Right ventricle myocardium inferior (tissue), 1 donor: ENCODE measurements around the gene TEDC1. TPM values are rescaled to one million over a fixed set of nuclear protein-coding genes. Genes with fewer than 3 reads are reported as not detected.

Experiments used
- ATAC-seq: fragments of 200-7000 bp; cut with Tn5 transposase; one replicate; pipeline ENCODE4 v1.9.1; 2020; ENCODE audit warnings: mild to moderate bottlenecking, moderate library complexity
- DNase-seq: peaks from one replicate; pipeline ENCODE4 v3.0.0; 2021; ENCODE audit errors: missing footprints
- intact Hi-C: fragments of 100-400 bp; cut with DNase I; formaldehyde crosslinking; loops from one replicate; pipeline ENCODE4 v1.11.0; 2022
- total RNA-seq: library from RNA; stranded (reverse); fragmentation: NEBNext Ultra II Directional; extraction: Animal tissue kit (Norgen Biotek cat#: 25700); gene quantifications from one replicate; pipeline ENCODE4 v1.2.1, GENCODE V29; 2021
- donor health status: DM: no; HTN: yes; CAD: no; lungs with severe emphysema.

Gene TEDC1
- total RNA-seq, 1 donor from 2014 or later: 6.4 TPM

DNA sequence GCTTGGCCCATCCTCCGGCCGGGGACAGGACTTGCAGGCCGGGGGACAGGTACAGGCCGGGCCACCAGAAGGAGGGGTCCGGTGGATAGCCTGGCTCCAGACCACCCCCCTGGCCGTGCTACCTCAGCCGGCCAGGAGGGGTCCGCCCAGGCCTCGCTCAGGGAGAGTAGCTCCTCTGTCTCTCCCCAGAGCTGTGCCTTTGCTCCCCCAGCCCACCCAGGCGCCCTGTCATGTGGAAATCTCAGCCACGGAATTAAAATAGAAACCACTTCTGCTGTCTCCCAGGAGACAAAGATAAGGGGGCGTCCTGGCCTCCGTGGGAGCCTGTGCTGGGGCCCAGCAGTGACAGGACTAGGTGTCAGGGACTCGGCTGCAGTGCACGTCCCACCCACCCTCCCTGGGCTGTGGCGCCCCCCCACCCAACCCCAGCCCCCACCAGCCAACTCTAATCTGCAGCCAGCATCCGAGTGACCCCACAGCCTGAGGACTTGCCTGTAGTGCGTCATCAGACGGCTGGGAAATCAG lies 19.7 kb upstream of the TEDC1 start:
- DNase-seq (no peak), ATAC-seq (peak; percentile 21)
- intact Hi-C loops: loop anchor here (10.0 kb wide), 2 partner anchors 377 to 747 kb away; partner anchors contain the start of gene ADSS1

DNA sequence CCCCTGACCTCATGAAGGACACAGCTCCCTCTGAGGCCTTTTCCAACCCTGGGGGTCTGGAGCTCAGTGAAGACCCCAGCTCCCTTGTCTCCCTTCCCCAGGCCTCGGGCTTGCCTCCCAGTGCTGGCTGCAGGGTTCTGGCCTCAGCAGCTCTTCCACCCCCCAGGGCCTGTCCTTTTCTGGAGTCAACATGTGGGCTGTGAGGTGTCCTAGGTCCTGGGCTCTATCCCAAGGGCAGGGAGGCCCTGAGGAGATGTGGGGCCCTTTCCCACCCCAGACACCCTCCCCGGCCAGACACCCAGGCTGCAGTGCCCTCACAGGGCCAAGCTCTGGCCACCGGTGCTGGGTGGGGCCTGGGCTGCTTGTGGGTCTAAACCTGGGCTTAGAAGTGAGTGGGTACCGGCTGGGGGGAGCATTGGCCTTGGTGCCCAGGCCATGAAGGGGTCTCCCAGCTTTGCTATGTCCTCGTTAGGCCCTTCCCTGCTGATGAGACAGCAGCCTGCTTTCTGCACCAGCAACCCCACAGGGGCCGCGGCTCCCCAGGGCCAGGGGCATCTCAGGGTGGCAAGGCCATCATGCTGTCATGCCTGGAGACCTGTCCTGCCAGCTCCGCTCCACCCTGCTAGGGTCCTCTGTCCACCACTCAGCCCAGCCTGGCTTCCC lies 19.1 kb upstream of the TEDC1 start:
- peak; percentile 17 for ATAC-seq
- no peak for DNase-seq
- intact Hi-C loops: loop anchor here (10.0 kb wide), 2 partner anchors 377 to 747 kb away; partner anchors contain the start of gene ADSS1

DNA sequence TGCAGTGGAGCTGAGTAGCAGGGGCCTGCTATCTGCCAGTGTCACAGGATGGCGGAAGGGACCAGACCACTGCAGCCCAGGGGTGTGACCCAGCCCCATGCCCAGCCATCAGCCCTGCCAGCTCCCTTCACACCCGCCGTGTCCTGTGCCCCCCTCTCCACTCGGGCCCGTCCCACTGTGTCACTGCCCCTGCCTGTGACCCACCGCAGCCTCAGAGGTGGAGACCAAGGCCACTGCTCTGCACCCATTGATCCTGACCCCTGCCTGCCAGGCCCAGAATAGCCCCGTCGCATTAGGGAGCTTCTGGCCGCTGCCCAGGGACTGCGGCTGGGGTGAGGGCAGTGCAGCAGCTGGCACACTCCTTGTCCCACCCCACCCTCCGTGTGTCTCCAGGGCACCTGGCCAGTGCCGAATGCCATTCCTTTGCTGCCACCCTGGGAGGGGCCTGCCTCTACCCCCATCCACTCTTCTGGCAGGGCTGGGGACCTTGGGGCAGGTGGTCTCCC lies 18.5 kb upstream of the TEDC1 start:
- DNase-seq (peak; percentile 88), ATAC-seq (peak; percentile 33)
- intact Hi-C loops: loop anchor here (10.0 kb wide), 2 partner anchors 378 to 748 kb away; partner anchors contain the start of gene ADSS1

DNA sequence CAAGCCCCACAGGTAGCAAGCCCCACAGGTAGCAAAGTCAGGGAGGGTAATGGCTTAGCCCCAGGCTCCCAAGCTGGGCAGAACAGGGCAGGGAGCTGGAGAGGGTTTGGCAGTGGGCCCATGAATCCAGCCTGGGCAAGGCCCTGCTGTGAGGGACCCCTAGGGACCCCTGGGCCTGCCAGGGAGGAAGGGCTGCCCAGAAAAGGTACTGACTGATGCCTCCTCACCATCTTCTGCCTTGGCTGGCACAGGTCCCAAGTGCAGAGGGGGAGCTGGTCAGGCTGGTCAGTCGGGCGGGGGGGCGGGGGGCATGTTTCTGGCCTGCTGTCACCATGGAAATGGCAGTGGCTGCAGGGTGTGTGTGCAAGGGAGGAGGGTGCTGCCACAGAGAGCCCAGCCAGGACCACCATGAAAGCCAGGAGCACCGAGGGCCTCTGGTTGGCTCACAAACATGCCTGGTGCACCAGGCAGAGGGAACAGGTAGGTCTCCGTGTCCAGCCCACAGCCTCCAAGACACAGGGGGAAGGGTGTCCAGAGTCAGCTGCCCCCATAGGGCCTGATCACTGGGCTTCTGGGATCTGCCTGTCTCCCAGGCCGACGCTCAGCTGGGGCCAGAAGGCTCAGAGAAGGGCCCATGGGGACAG lies 17.9 kb upstream of the TEDC1 start:
- DNase-seq: no peak
- ATAC-seq: no peak
- intact Hi-C loops: loop anchor here (10.0 kb wide), 2 partner anchors 378 to 748 kb away; partner anchors contain the start of gene ADSS1

DNA sequence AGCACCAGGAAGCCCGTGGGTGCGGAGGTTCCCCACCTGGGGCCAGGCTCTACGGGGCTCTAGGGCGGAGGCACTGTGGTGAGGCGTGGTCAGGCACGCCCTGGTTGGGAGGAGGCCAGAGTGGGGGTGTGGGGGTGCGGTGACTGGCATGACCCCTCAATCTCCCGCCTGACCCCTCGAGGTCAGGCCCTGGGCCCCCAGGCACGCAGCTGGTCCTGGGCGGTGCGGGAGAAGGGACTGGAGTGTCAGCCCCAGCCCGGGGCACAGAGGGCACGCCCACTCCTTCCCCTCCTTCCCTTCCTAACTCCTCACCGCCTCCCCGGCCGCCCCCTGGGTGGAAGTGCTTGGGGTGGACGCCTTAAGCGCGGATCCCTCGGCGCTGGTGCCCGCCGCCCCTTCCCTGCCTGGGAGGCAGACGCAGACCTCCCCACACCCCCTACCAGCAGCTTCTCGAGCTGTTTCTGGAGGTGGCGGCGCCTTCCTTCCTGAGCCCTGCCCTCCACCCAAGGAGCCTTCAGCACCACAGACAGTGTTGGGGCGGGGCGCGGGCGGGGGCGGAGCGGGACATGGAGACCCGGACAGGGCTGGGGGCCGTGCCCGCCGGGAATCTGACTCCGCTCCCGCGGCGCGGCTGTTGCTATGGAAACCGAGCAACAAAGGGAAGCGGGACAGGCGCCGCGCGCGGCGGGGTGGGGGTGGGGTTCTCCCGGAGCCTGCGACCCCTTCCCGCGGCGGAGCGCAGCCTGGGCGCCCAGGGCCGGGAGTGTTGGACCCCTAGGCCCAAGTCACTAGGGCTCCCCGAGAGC lies 17.2 kb upstream of the TEDC1 start:
- intact Hi-C loops: loop anchor here (2.0 to 10.0 kb wide), 4 partner anchors 17 to 749 kb away; partner anchors contain the start of genes ADSS1 and TEDC1
- ATAC-seq (peak; percentile 40), DNase-seq (peak; percentile 97)

DNA sequence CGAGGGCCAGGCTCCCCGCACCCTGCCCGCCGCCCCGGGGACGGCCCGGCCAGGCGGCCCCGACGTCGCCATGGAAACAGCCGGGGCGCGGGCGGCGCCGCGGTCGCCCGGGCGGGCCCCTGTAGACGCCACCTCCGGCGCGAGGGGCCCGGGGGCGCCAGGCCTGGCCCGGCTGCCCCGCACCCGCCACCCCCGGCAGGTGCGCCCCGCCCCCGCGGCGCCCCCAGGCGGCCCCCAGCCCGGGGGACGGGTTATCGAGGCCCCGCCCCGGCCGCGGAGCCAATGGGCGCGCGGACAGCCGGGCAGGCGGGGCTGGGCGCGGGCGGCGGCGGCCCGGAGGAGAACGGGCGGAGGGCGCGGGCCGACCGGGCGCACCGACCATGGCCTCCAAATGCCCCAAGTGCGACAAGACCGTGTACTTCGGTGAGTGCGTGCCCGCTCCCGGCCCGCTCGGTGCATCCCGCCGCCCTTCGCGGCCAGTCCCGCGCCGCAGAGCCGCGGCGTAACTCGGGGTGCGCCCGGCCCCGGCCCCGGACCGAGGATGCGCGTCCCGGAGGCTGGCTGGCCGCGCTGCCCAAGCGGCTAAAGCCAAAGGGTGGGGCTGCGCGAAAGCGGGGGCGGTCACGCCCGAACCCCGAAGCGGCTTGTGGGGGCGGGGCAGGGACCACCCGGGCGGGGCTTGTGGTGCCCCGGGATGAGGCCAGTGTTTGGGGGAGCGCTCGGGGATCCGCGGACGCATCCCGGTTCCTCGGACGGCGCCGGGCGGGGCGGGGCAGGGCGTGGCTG lies 16.4 kb upstream of the TEDC1 start, which contains the start of gene CRIP2:
Gene CRIP2 (plus strand): TSS at position 339 of the 786 bp plus-strand sequence. CDS start 42 bp downstream, at position 381.
- DNase-seq: peak; percentile 83
- peak; percentile 3 for ATAC-seq
- intact Hi-C loops: loop anchor here (2.0 to 10.0 kb wide), 4 partner anchors 16 to 750 kb away; partner anchors contain the start of genes ADSS1 and TEDC1

DNA sequence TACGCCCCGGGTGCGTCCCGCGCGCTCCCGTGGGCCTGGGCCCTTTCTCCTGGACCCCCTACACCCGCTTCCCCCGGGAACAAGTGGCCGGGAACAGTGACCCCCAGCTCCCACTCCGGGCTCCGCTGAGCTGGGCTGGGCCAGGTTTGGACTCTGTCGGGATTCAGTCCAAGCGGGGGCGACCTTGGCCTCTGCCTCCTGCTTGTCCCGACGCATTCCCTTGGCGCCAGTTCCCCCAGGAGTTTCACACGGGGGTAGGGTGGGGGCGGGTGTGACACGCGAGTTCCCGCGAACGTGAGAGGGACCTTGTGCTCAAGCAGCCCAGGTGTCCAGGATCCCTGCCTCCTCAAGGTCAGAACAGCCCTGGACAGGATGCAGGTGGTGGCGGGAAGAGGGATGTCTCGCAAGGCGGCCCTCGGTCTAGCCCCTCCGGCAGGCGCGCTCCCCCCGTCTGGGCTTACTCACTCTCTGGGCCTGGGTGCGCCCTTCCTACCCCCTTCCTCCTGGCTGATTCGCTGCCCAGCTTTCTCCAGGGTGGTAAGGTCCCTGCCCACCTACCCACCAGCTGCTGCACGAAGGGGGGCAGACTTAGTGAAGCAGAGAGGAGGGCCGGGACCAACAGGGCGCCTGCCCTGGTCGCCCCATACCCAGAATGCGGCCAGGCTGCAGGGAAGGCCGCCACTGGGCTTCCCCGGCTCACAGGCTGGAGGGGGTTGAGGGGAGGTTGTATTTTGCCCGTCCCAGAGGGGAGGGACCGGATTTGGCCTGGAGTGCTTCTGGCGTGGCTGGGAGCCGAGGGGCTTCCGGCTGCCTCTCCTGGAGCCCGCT lies 15.6 kb upstream of the TEDC1 start:
- intact Hi-C loops: loop anchor here (2.0 to 10.0 kb wide), 4 partner anchors 15 to 751 kb away; partner anchors contain the start of genes ADSS1 and TEDC1
- ATAC-seq: no peak

DNA sequence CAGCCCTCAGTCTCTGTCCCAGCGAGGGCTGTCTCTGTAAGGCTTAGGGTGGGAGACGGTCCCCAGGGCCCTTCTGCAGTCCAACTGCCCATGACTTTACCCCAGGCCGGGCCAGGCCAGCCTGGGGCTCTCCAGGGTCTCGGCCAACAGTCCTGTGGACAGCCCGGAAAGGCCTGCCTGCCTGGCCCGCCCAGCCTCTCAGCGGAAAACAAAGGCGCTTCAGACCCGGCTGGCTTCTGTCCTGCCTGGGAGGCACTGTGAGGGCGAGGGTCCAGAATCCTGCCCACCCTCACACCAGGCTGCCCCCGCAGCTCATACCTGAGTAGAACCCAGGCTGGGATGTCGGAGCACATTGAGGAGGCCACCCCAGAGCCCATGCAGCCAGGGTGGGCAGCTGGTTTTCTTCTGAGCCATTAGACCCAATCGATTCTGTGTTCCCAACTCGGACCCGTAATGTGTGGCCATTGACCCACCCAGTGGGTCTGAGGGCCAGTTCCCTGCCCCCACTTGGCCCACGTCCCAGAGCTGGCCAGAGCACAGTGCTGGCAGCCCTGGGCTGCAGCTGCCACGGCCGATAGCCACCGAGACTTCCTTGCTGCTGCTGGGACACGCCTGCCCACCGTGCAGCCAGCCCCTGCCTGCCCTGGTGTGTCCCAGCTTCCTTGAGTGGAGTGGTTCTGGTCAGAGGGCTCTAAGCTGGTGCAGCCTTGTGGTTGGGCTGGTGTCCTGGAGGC lies 14.8 kb upstream of the TEDC1 start:
- DNase-seq: no peak
- intact Hi-C loops: loop anchor here (10.0 kb wide), 2 partner anchors 381 to 751 kb away; partner anchors contain the start of gene ADSS1
- ATAC-seq: no peak

More for the DNA sequence above, 15.6 kb upstream of the TEDC1 start:
- no peak for DNase-seq

DNA sequence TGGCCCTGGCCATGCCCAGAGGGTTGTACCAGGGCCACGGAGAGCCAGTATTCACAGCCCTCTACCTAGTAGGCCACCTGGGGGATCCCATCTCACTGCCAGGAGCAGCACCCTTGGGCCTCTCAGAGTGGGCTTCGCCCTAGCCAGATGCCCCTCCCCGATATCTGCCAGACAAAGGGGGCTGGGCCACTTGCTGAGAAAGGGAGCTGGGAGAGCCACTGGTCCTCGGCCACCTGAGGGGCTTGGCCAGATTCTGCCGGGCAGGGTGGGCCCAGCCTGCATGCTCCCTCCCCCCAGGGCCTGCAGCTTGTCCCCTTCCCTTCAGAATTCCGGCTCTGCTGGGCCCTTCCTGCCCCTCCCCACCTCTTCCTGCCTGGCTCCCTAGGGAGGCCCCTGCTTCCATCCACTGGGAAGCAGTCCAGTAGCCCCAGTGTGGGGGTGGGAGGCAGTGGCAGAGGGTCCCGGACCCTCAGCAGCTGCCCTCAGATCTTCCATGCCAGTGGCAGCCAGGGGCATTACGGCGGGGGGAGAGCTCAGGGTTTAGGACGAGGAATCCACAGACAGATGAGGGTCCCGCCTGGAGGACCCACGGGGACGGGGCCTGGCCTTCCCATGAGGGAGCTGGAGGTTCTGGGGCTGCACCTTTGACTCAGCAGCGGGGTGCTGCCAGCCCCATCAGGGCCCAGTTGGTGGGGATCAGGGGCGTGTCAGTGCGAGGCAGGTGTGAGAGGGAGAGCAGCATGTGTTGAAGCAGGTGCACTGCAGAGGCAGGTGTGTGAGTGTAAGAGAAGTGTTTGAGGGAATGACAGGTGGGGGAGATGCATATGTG lies 14.0 kb upstream of the TEDC1 start:
- intact Hi-C loops: loop anchor here (10.0 kb wide), 2 partner anchors 382 to 752 kb away; partner anchors contain the start of gene ADSS1
- ATAC-seq (no peak), DNase-seq (no peak)

DNA sequence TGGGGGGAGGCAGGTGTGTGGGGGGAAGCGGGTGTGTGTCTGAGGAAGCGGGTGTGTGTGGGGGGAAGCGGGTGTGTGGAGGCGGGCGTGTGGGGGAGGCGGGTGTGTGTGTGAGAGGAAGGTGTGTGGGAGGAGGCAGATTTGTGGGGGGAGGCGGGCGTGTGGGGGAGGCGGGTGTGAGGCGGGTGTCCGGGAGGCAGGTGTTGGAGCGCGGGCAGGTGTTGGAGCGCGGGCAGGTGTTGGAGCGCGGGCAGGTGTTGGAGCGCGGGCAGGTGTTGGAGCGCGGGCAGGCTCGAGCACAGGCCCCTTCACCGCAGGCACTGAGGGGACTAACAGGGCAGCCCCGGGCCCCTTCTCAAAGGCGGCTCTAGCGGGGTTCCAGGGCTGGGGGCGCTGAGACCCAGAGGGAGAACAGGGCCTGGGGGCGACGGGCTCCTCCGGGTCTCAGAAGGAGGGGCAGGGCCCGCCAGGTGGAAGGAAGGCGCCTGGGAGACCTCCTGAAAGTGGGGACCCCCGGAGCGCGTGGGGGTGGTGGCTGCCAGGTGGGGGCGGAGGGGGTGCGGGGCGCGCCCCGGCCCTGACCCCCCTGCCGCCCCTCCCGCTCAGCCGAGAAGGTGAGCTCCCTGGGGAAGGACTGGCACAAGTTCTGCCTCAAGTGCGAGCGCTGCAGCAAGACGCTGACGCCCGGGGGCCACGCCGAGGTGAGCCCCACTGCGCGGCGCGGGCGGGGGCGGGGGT lies 13.2 kb upstream of the TEDC1 start:
- DNase-seq (no peak), ATAC-seq (no peak)
- intact Hi-C loops: loop anchor here (10.0 kb wide), 2 partner anchors 383 to 753 kb away; partner anchors contain the start of gene ADSS1

DNA sequence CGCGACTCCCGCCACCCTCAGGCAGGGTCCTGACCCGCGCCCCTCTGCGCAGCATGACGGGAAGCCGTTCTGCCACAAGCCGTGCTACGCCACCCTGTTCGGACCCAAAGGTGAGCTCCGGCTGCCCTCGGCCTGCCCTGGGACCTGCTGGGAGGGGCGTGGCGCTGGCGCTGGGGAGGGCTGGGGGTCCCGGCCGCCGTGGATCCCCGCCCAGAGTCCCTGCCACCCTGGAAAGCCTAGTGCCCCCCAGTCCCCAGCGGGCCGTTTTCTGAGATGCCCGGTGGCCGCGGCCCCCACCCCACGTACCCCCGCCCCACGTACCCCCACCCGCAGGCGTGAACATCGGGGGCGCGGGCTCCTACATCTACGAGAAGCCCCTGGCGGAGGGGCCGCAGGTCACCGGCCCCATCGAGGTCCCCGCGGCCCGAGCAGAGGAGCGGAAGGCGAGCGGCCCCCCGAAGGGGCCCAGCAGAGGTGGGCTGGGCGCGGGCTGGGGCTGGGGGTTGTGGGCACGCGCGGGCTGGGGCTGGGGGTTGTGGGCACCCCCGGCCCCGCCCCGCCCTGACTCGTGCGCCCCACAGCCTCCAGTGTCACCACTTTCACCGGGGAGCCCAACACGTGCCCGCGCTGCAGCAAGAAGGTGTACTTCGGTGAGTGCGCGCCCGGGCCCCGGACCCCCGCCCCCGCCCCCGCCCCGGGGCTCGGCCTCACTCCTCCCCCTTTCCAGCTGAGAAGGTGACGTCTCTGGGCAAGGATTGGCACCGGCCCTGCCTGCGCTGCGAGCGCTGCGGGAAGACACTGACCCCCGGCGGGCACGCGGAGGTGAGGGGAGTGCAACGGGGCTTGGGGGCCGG lies 12.4 kb upstream of the TEDC1 start:
- no peak for DNase-seq
- intact Hi-C loops: loop anchor here (10.0 kb wide), 2 partner anchors 384 to 754 kb away; partner anchors contain the start of gene ADSS1

DNA sequence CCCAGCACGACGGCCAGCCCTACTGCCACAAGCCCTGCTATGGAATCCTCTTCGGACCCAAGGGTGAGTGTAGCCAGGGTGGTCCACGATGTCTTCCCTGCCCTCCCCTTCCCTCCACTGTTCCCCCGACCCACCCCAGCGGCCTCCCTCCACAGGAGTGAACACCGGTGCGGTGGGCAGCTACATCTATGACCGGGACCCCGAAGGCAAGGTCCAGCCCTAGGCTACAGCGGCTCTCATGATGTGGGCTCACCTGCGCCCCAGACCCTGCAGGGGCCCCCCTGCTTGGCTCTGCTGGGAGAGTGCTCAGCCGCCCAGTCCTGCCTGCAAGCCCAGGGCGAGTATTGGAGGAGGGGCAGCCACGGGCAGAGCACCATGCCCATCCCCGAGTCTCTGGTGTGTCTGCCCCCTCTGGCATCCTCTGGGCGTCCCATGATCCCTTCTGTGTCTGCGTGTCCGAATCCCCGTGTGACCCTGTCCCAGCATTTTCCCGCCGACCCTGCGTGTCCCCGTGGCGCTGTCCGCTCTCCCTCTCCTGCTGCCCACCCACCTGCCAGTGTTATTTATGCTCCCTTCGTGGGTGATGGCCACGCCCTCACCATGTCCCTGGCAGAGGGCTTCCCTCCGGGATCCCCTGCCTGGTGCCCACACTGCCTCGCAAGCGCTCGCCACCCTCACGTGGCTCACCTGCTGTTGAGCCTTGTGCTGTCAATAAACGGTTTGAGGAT lies 11.5 kb upstream of the TEDC1 start:
- DNase-seq (no peak), ATAC-seq (no peak)
- intact Hi-C loops: loop anchor here (10.0 kb wide), 2 partner anchors 385 to 755 kb away; partner anchors contain the start of gene ADSS1

More for the DNA sequence above, 12.4 kb upstream of the TEDC1 start:
- no peak for ATAC-seq

DNA sequence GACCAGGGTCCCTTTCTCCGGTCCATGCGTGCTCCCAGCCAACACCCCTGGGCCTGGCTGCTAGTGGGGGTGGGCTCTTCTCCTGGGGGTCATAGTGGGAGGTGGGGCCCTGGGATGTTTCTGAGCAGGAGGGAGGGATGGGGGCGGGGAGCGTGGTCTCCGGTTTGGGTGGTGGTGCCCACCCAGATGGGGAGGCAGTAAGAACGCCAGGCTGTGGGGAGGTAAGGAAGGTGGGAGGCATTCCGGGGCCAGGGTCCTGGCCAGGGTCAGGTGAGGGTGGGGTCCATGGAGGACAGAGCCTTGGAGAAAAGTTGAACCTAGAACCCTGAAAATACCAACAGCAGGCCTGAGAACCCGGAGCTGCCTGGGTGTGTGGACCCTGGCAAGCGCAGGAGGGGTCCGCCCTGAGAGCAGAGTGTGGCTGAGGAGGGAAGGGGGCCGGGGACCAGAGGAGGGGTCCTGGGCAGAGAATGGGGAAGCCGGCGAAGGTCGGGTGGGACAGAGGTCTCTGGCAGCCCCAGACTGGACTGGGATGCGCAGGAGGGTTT lies 10.8 kb upstream of the TEDC1 start:
- intact Hi-C loops: no loop called here
- ATAC-seq: no peak
- DNase-seq: no peak
